IMR-90 (cell line): Measurements from ENCODE around the gene SMTN. TPM values are rescaled to one million over a fixed set of nuclear protein-coding genes. Genes with fewer than 3 reads are reported as not detected.
A peak's percentile ranks its signal among the peaks of the same experiment; 100 is the strongest.

Experiments used
- ATAC-seq: fragments of 200-7000 bp; cut with Tn5 transposase; 2 replicates; pipeline ENCODE4 v1.9.1; 2020; ENCODE audit warnings: low read depth, mild to moderate bottlenecking, moderate library complexity
- BruUV-seq: library from RNA; stranded (reverse); fragments of 400-500 nt; replicated peaks from 2 replicates; lab custom pipeline; 2021; lab: Mats Ljungman, UMichigan
- CTCF ChIA-PET: fragments of 300-600 bp; formaldehyde crosslinking; extraction: SDS; loops from one replicate; lab custom pipeline; 2021; ENCODE audit warnings: antibody characterized with exemption; lab: Yijun Ruan, JAX
- POLR2A ChIA-PET: fragments of 300-600 bp; sonication (Branson Sonifier 250); formaldehyde crosslinking; loops from one replicate; lab custom pipeline; 2022; ENCODE audit warnings: antibody characterized with exemption; ENCODE audit not compliant: unreplicated experiment; lab: Charles Lee
- DNase-seq: peaks from one replicate; pipeline ENCODE4 v3.0.0; 2013
- H2AFZ ChIP-seq: replicated peaks from 2 replicates; pipeline ENCODE3; 2013; ENCODE audit warnings: low read length, mild to moderate bottlenecking; ENCODE audit not compliant: poor library complexity
- H2AK5ac ChIP-seq: 2 replicates; pipeline ENCODE4 v1.6.1; 2013; ENCODE audit warnings: low read depth, low read length, inconsistent platforms
- H2AK9ac ChIP-seq: replicated peaks from 2 replicates; pipeline ENCODE3; 2013; ENCODE audit warnings: mild to moderate bottlenecking, low read depth, low read length, moderate library complexity; ENCODE audit not compliant: poor library complexity
- H2BK120ac ChIP-seq: 2 replicates; pipeline ENCODE4 v1.6.1; 2013; ENCODE audit warnings: low read depth, low read length, inconsistent platforms
- H2BK15ac ChIP-seq: 3 replicates; pipeline ENCODE4 v1.6.1; 2013; ENCODE audit warnings: low read depth, low read length, inconsistent platforms
- H2BK20ac ChIP-seq: 2 replicates; pipeline ENCODE4 v1.6.1; 2013; ENCODE audit warnings: low read depth, mild to moderate bottlenecking, inconsistent platforms, low read length, moderate library complexity
- H2BK5ac ChIP-seq: 2 replicates; pipeline ENCODE4 v1.6.1; 2013; ENCODE audit warnings: mild to moderate bottlenecking, low read depth, low read length, inconsistent platforms; ENCODE audit not compliant: poor library complexity, severe bottlenecking
- H3K14ac ChIP-seq: replicated peaks from 2 replicates; pipeline ENCODE4 v1.6.1; 2013; ENCODE audit warnings: low read depth, low read length, inconsistent platforms
- H3K18ac ChIP-seq: 2 replicates; pipeline ENCODE4 v1.6.1; 2013; ENCODE audit warnings: low read depth, low read length, control low read depth
- H3K23ac ChIP-seq: 2 replicates; pipeline ENCODE4 v1.6.1; 2013; ENCODE audit warnings: low read depth, low read length, inconsistent platforms
- H3K27ac ChIP-seq: 2 replicates; pipeline ENCODE4 v1.5.1; 2013; ENCODE audit warnings: mild to moderate bottlenecking, control low read depth, low read length; ENCODE audit not compliant: insufficient read depth
- H3K27me3 ChIP-seq: 2 replicates; pipeline ENCODE4 v1.6.1; 2013; ENCODE audit warnings: low read length; ENCODE audit not compliant: control insufficient read depth, insufficient read depth
- H3K36me3 ChIP-seq: 2 replicates; pipeline ENCODE4 v1.6.1; 2013; ENCODE audit warnings: low read length, mixed read lengths; ENCODE audit not compliant: control insufficient read depth, insufficient read depth
- H3K4ac ChIP-seq: 2 replicates; pipeline ENCODE4 v1.6.1; 2013; ENCODE audit warnings: low read depth, low read length, inconsistent platforms
- H3K4me1 ChIP-seq: 2 replicates; pipeline ENCODE4 v1.6.1; 2013; ENCODE audit warnings: low read length, mixed read lengths; ENCODE audit not compliant: control insufficient read depth, insufficient read depth
- H3K4me2 ChIP-seq: 2 replicates; pipeline ENCODE4 v1.6.1; 2013; ENCODE audit warnings: low read depth, mild to moderate bottlenecking, control low read depth, low read length, moderate library complexity
- H3K4me3 ChIP-seq: 2 replicates; pipeline ENCODE4 v1.5.1; 2013; ENCODE audit warnings: low read depth, mild to moderate bottlenecking, control low read depth, low read length, moderate library complexity; ENCODE audit not compliant: insufficient read depth
- H3K56ac ChIP-seq: 2 replicates; pipeline ENCODE4 v1.6.1; 2013; ENCODE audit warnings: low read length, inconsistent platforms; ENCODE audit not compliant: insufficient read depth; ENCODE audit errors: extremely low read depth
- H3K79me1 ChIP-seq, 2 experiments: 2 replicates each; pipeline ENCODE4 v1.6.1; 2013; ENCODE audit warnings: low read length in 2 of 2, inconsistent platforms in 1 of 2, low read depth in 1 of 2
- H3K9ac ChIP-seq: 2 replicates; pipeline ENCODE4 v1.6.1; 2013; ENCODE audit warnings: low read depth, low read length, control low read depth
- H3K9me1 ChIP-seq: 2 replicates; pipeline ENCODE4 v1.6.1; 2013; ENCODE audit warnings: low read length, inconsistent platforms; ENCODE audit not compliant: insufficient read depth
- H3K9me3 ChIP-seq: 2 replicates; pipeline ENCODE4 v1.6.1; 2013; ENCODE audit warnings: low read length; ENCODE audit not compliant: control insufficient read depth, insufficient read depth
- H4K20me1 ChIP-seq: 2 replicates; pipeline ENCODE4 v1.6.1; 2013; ENCODE audit warnings: low read length, inconsistent platforms; ENCODE audit not compliant: insufficient read depth
- H4K5ac ChIP-seq: 2 replicates; pipeline ENCODE4 v1.6.1; 2013; ENCODE audit warnings: mild to moderate bottlenecking, low read depth, low read length, control low read depth
- H4K8ac ChIP-seq, 2 experiments: 2 replicates each; pipeline ENCODE4 v1.6.1; 2013; ENCODE audit warnings: low read depth in 2 of 2, low read length in 2 of 2, control low read depth in 1 of 2, inconsistent platforms in 1 of 2
- H4K91ac ChIP-seq: 2 replicates; pipeline ENCODE4 v1.6.1; 2013; ENCODE audit warnings: low read depth, low read length, inconsistent platforms; ENCODE audit not compliant: insufficient read depth
- MAFK ChIP-seq: IDR thresholded peaks from 2 replicates; pipeline ENCODE4 v1.6.1; 2012; ENCODE audit warnings: low read depth, low read length, improper control_type of control experiment
- RAD21 ChIP-seq: IDR thresholded peaks from 2 replicates; pipeline ENCODE4 v1.6.1; 2012; ENCODE audit warnings: low read length, improper control_type of control experiment
- RFX5 ChIP-seq: IDR thresholded peaks from 2 replicates; pipeline ENCODE4 v1.8.0; 2012; ENCODE audit warnings: low read depth, mild to moderate bottlenecking, low read length, moderate library complexity
- SMC3 ChIP-seq: fragments of 150-350 bp; IDR thresholded peaks from 2 replicates; pipeline ENCODE4 v1.6.1; 2016; ENCODE audit warnings: low read depth, mild to moderate bottlenecking, antibody characterized with exemption, low read length, moderate library complexity
- WGBS, 2 experiments: methylation state at CpG; one replicate each; pipeline versions ENCODE4 v1.1.5 to v1.1.7; 2013; ENCODE audit warnings: missing lambda C conversion rate in 2 of 2; ENCODE audit not compliant: insufficient read length in 1 of 2; ENCODE audit errors: extremely low coverage in 2 of 2; 5-methylcytosine and 5-hydroxymethylcytosine counted together
- dilution Hi-C: fragments of 300-500 bp; cut with HindIII; formaldehyde crosslinking; loops from one replicate; pipeline ENCODE4 v1.14.3; 2018; ENCODE audit warnings: low sequenced_read_pairs; ENCODE audit not compliant: unreplicated experiment
- in situ Hi-C: fragments of 300-500 bp; cut with MboI; formaldehyde crosslinking; loops from 3 replicates; pipeline ENCODE4 v1.14.3; 2019; ENCODE audit warnings: low sequenced_read_pairs, inconsistent platforms, mixed read lengths
- intact Hi-C: fragments of 100-400 bp; cut with micrococcal nuclease; formaldehyde crosslinking; loops from 2 replicates; pipeline ENCODE4 v1.10.0; 2022
- polyA plus RNA-seq, 3 experiments: library from polyadenylated mRNA; depleted of rRNA; stranded (reverse); fragments of >200 nt; gene quantifications; 2 replicates each; pipeline ENCODE4 v1.2.3, GENCODE V29; 2012; ENCODE audit warnings: low replicate concordance in 1 of 3
- total RNA-seq: library from RNA; depleted of rRNA; stranded (reverse); fragments of >200 nt; gene quantifications from 2 replicates; pipeline ENCODE4 v1.2.3, GENCODE V29; 2012
- TF ChIP-seq, protein P1 (sequence below): conservative IDR thresholded peaks from 2 replicates; pipeline ENCODE4 v1.5.1; 2012; ENCODE audit warnings: mild to moderate bottlenecking, low read depth, low read length, improper control_type of control experiment

The SMTN gene
- total and polyA plus RNA-seq, 2 of the 4 experiments (the other 2 are of a cell fraction) = 53.6 to 63.7 TPM

DNA sequence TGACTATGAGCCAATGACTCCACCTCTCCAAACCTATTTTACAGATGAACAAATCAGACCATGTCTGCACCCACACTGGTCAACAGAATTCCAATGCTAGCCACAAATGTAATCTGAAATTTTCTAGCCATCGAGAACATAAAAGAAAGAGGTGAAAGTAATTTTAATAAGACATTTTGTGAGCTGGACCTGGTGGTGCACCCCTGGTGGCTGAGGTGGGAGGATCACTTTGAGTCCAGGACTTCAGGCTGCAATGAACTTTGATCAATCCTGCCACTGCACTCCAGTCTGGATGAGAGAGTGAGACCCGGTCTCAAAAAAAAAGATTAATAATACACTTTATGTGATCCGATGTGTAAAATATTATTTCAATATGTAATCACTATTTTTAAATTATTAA is 69.5 kb downstream of the SMTN start:
- Histone ChIP-seq H3K4ac (no peak overlapping the region), H2BK20ac (no peak overlapping the region; the same call in 1 of the 2 replicates), H3K27me3 (no peaks in the 10 kb centered on the region), H3K36me3 (no peaks in the 10 kb centered on the region), H3K4me1 (peaks cover 10% of the 10 kb centered on the region), H4K20me1 (no peaks in the 10 kb centered on the region), H4K91ac (no peak overlapping the region), H2AFZ (no peak overlapping the region), H3K4me3 (no peak overlapping the region), H3K23ac (no peak overlapping the region), H3K56ac (no peak overlapping the region), H2BK5ac (no peak overlapping the region), H2BK120ac (no peak overlapping the region), H3K14ac (no peak overlapping the region), H3K4me2 (no peak overlapping the region), H4K5ac (no peak overlapping the region), H2AK5ac (no peak overlapping the region), H2AK9ac (no peak overlapping the region), H3K27ac (no peak overlapping the region), H3K79me1 (0 out of 4 replicates have a peak, but pooled peaks cover 0 to 4% of the 10 kb centered on the region in 2 experiments), H2BK15ac (no peak overlapping the region), H4K8ac (no peak overlapping the region), H3K9me1 (peaks cover 6% of the 10 kb centered on the region), H3K18ac (no peak overlapping the region), H3K9me3 (no peaks in the 10 kb centered on the region), H3K9ac (no peak overlapping the region)
- ChIA-PET POLR2A (no interaction called here), CTCF (interaction anchor here (0.6 to 1.0 kb wide), 2 partner anchors 9 to 471 kb away, joined by 3 read pairs; no protein-coding TSS in a partner anchor)
- ATAC-seq (no peak), DNase-seq (no peak)
- in situ Hi-C loops = no loop called here
- no TSS peak for BruUV-seq
- intact Hi-C loops = no loop called here
- no CpG with 5 or more reads among the region's 3 CpGs for WGBS, 2 experiments
- TF ChIP-seq RAD21 (0 out of 2 replicates have a peak, but pooled peaks have one; percentile 3), MAFK (no peak), RFX5 (no peak), SMC3 (no peak)
- TF ChIP-seq, protein P1, sequence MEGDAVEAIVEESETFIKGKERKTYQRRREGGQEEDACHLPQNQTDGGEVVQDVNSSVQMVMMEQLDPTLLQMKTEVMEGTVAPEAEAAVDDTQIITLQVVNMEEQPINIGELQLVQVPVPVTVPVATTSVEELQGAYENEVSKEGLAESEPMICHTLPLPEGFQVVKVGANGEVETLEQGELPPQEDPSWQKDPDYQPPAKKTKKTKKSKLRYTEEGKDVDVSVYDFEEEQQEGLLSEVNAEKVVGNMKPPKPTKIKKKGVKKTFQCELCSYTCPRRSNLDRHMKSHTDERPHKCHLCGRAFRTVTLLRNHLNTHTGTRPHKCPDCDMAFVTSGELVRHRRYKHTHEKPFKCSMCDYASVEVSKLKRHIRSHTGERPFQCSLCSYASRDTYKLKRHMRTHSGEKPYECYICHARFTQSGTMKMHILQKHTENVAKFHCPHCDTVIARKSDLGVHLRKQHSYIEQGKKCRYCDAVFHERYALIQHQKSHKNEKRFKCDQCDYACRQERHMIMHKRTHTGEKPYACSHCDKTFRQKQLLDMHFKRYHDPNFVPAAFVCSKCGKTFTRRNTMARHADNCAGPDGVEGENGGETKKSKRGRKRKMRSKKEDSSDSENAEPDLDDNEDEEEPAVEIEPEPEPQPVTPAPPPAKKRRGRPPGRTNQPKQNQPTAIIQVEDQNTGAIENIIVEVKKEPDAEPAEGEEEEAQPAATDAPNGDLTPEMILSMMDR = peak; percentile 28; the same call in 1 of the 2 replicates
- dilution Hi-C loops = no loop called here
